Measurements from ENCODE around the gene CITED1.

DNA sequence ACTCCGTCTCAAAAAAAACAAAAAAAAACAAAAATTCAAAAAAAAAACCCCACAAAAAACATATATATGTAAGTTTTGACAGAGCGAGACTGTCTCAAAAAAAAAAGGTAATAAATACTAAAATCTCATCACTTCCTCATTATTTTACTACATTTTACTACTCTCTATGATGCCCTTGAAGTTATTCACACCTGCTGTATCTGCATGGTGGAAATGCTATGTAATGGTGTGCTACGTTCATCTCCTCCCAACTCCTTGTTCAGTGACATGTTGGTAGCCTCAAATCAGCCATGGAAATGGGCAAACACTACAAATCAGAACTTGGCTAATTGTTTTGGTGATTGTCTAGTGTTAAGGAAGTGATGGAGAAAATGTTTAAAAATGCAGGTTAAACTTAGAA lies 40.5 kb downstream of the CITED1 start:
- TF ChIP-seq, protein P1, sequence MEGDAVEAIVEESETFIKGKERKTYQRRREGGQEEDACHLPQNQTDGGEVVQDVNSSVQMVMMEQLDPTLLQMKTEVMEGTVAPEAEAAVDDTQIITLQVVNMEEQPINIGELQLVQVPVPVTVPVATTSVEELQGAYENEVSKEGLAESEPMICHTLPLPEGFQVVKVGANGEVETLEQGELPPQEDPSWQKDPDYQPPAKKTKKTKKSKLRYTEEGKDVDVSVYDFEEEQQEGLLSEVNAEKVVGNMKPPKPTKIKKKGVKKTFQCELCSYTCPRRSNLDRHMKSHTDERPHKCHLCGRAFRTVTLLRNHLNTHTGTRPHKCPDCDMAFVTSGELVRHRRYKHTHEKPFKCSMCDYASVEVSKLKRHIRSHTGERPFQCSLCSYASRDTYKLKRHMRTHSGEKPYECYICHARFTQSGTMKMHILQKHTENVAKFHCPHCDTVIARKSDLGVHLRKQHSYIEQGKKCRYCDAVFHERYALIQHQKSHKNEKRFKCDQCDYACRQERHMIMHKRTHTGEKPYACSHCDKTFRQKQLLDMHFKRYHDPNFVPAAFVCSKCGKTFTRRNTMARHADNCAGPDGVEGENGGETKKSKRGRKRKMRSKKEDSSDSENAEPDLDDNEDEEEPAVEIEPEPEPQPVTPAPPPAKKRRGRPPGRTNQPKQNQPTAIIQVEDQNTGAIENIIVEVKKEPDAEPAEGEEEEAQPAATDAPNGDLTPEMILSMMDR (IDR thresholded peaks at IDR 0.05; ENCODE audit: insufficient read depth, low read length, poor library complexity, severe bottlenecking) = no peak
- TF ChIP-seq EZH2phosphoT487 (conservative IDR thresholded peaks at IDR 0.05; ENCODE audit: low read length) = no peak
